HepG2 (cell line): ENCODE data around the gene RNF125. TPM values are rescaled to one million over a fixed set of nuclear protein-coding genes. Genes with fewer than 3 reads are reported as not detected.

ENCODE experiments used
- AKAP8 ChIP-seq: sonication (generic); formaldehyde crosslinking; IDR thresholded peaks from 2 replicates; pipeline ENCODE4 v1.5.1; 2020; ENCODE audit warnings: mild to moderate bottlenecking, missing genetic modification reagents
- ARID4A ChIP-seq: sonication (generic); formaldehyde crosslinking; IDR thresholded peaks from 2 replicates; pipeline ENCODE4 v1.5.0; 2020; ENCODE audit warnings: mild to moderate bottlenecking, missing genetic modification reagents, borderline replicate concordance
- DBP ChIP-seq: sonication (generic); formaldehyde crosslinking; IDR thresholded peaks from 2 replicates; pipeline ENCODE4 v1.4.0; 2020; ENCODE audit warnings: missing genetic modification reagents; ENCODE audit errors: not compliant biosample characterization
- KDM1A ChIP-seq: IDR thresholded peaks from 2 replicates; pipeline ENCODE4 v1.6.1; 2016; ENCODE audit warnings: missing compliant biosample characterization
- KDM4B ChIP-seq: sonication (generic); formaldehyde crosslinking; IDR thresholded peaks from 2 replicates; pipeline ENCODE4 v1.4.0; 2020; ENCODE audit warnings: missing genetic modification reagents
- POLR2A ChIP-seq, 2 experiments: IDR thresholded peaks; 2 replicates each; pipeline ENCODE4 v1.6.1; 2011; ENCODE audit warnings: low read depth in 2 of 2, low read length in 2 of 2, mild to moderate bottlenecking in 1 of 2, moderate library complexity in 1 of 2; ENCODE audit not compliant: insufficient read depth in 1 of 2
- RNF219 ChIP-seq: sonication (generic); formaldehyde crosslinking; IDR thresholded peaks from 2 replicates; pipeline ENCODE4 v1.5.0; 2020; ENCODE audit warnings: mild to moderate bottlenecking, missing genetic modification reagents
- SP2 ChIP-seq: sonication (generic); formaldehyde crosslinking; IDR thresholded peaks from 2 replicates; pipeline ENCODE4 v1.5.1; 2020; ENCODE audit warnings: mild to moderate bottlenecking, missing genetic modification reagents
- STAG1 ChIP-seq: sonication (generic); formaldehyde crosslinking; IDR thresholded peaks from 2 replicates; pipeline ENCODE4 v1.4.0; 2020; ENCODE audit warnings: missing genetic modification reagents
- ZBTB1 ChIP-seq: sonication (generic); formaldehyde crosslinking; IDR thresholded peaks from 2 replicates; pipeline ENCODE4 v1.4.0; 2020; ENCODE audit warnings: missing genetic modification reagents, borderline replicate concordance
- ZKSCAN1 ChIP-seq: fragments of 150-350 bp; IDR thresholded peaks from 2 replicates; pipeline ENCODE4 v1.6.1; 2014; ENCODE audit warnings: low read length
- ZMAT3 ChIP-seq: sonication (generic); formaldehyde crosslinking; conservative IDR thresholded peaks from 2 replicates; pipeline ENCODE4 v1.7.0; 2021; ENCODE audit warnings: missing genetic modification reagents
- ZNF30 ChIP-seq: sonication (generic); formaldehyde crosslinking; IDR thresholded peaks from 2 replicates; pipeline ENCODE4 v1.5.0; 2020; ENCODE audit warnings: mild to moderate bottlenecking, missing genetic modification reagents
- ZNF513 ChIP-seq: sonication (generic); formaldehyde crosslinking; conservative IDR thresholded peaks from 2 replicates; pipeline ENCODE4 v1.5.0; 2020; ENCODE audit warnings: missing genetic modification reagents
- ZNF574 ChIP-seq: sonication (generic); formaldehyde crosslinking; IDR thresholded peaks from 2 replicates; pipeline ENCODE4 v1.4.0; 2020; ENCODE audit warnings: missing genetic modification reagents
- ZNF777 ChIP-seq: sonication (generic); formaldehyde crosslinking; IDR thresholded peaks from 2 replicates; pipeline ENCODE4 v1.4.0; 2020; ENCODE audit warnings: missing genetic modification reagents
- ZNF850 ChIP-seq: sonication (generic); formaldehyde crosslinking; conservative IDR thresholded peaks from 2 replicates; pipeline ENCODE4 v1.9.0; 2021; ENCODE audit warnings: mild to moderate bottlenecking, missing genetic modification reagents
- polyA plus RNA-seq, 8 experiments: library from polyadenylated mRNA; depleted of rRNA in 3 of 8; stranded (reverse) in 7 of 8; unstranded in 1 of 8; fragments of >200 nt; fragmentation: Illumina TruSeq in 4 of 8; extraction: Trizol in 4 of 8; gene quantifications; 2 replicates each; pipeline versions ENCODE4 v1.2.1 to v1.2.3, GENCODE V29; 2011 to 2016; ENCODE audit warnings: low read depth in 4 of 8, missing spikeins in 1 of 8, mixed read lengths in 1 of 8; ENCODE audit not compliant: insufficient read depth in 1 of 8
- total RNA-seq, 5 experiments: library from RNA; depleted of rRNA; stranded (reverse); fragments of >200 nt; fragmentation: Illumina TruSeq; extraction: Trizol; gene quantifications; 2 replicates each; pipeline ENCODE4 v1.2.3, GENCODE V29; 2016; ENCODE audit warnings: low read depth in 1 of 5

The RNF125 gene
- total and polyA plus RNA-seq, 2 of the 13 experiments (the other 11 are each of a cell fraction or from before 2014, with no cell fraction given), result 0.58 to 1.8 TPM

GRCh38 chr18:32091724-32092421 lies 73.2 kb downstream of the RNF125 start, which contains the start of gene RNF138 (continued):
- TF ChIP-seq RNF219 (CRISPR knock-in tag) (peak; percentile 88; the same call in 1 of the 2 replicates), KDM4B (CRISPR knock-in tag) (0 out of 2 replicates have a peak, but pooled peaks have one; percentile 16), SP2 (CRISPR knock-in tag) (no peak), ZMAT3 (CRISPR knock-in tag) (peak; percentile 95; the same call in 1 of the 2 replicates), ARID4A (CRISPR knock-in tag) (peak; percentile 32; the same call in 1 of the 2 replicates), ZNF574 (CRISPR knock-in tag) (peak; percentile 52; the same call in 1 of the 2 replicates), STAG1 (CRISPR knock-in tag) (no peak), KDM1A (CRISPR knock-in tag) (no peak), ZKSCAN1 (no peak), ZNF777 (CRISPR knock-in tag) (peak; percentile 62), DBP (CRISPR knock-in tag) (no peak), ZNF513 (no peak), AKAP8 (CRISPR knock-in tag) (no peak), ZNF30 (CRISPR knock-in tag) (0 out of 2 replicates have a peak, but pooled peaks have one; percentile 80), ZNF850 (CRISPR knock-in tag) (no peak), ZBTB1 (CRISPR knock-in tag) (no peak), POLR2A (IDR thresholded peaks at IDR 0.05; ENCODE audit: insufficient read depth in 1 of 2, low read depth in 2 of 2, low read length in 2 of 2) (peak; percentile 44 to 63; a peak in 3 of 4 replicates)
